Endometrium (tissue), 2 donors: Measurements from ENCODE around the gene IRF2BP2.
"Not testable (repeated sequence)": the region's sequence is repeated elsewhere in the genome, so short reads cannot be mapped to it uniquely, and the experiment has no call there.

Experiments
- FAIRE-seq: peaks from 2 replicates; lab custom pipeline; 2012; peaks lifted over from hg19 to GRCh38; lab: Jason Lieb, UNC
- donor health status: control.
- donor health status: control.

Gene IRF2BP2

DNA sequence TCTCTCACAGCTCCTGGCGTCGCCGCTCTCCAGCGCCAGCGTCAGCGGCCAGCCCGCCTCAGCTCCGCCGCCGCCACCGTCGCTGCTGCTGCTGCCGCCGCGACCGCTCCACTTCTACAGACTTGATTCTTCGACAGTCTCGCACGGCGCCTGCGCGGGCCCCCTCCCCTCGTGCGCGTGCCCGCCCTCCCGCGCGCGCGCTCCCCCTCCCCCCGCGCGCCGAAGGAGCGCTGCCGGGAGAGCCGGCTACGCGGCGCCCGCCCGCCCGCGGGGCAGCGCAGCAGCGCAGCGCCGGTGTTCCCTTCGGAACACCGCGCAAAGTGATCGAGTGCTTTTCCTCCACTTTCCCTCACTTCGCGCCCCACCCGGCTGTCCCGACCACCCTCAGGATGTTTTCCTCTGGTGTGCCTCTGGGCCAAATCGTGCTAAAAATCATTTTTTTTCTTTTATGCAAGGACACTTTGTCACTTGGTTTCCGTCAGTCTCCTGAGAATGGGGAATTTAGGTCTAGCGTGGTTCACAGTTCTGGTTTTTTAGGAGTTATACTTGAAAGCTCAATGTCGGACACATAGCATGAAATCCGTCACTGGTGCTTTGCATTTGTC lies at the start of gene IRF2BP2:
IRF2BP2 (minus strand) TSS at position 118 of the 605 bp plus-strand sequence. CDS start 684 bp downstream, outside the sequence.
- FAIRE-seq = no peak

DNA sequence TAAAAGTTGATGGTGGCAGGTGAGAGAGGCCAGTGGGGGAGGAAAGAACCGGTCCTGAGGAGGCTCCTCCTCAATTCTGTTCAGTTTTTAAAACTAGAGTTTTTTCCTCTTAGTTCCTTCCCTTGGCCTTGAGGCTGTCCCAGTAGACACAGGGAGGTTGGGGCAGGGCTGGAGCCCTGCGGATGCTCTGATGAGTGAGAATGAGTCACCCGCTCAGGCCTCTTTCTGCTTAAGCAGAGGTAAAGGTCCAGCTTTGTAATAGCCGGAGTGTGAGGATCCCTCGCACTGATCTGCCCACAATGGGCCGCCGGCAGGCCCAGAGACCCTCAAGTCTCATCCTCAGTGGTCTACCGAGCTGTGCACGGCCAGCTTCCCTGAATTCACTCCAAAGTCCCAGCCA lies 49.6 kb upstream of the IRF2BP2 start:
- no peak for FAIRE-seq

DNA sequence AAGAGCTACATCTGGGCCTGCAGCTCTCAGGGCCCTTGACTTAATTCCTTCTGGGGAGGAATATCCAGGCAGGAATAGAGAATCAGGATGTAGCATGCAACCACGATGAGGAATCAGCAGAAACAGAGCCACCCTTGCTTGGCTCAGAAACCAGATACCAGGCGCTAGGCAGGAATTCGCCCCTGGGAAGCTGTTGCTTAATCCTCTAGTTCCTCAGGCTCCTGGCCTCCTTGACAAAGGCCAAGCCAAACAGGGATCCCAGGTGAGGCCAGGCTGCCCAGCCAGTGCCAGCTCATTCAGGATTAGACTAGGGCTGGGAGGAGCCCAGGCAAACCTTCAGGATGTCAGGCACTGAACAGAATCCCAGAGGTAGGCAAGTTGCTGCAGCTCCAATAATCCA lies 48.2 kb upstream of the IRF2BP2 start:
- FAIRE-seq = no peak

DNA sequence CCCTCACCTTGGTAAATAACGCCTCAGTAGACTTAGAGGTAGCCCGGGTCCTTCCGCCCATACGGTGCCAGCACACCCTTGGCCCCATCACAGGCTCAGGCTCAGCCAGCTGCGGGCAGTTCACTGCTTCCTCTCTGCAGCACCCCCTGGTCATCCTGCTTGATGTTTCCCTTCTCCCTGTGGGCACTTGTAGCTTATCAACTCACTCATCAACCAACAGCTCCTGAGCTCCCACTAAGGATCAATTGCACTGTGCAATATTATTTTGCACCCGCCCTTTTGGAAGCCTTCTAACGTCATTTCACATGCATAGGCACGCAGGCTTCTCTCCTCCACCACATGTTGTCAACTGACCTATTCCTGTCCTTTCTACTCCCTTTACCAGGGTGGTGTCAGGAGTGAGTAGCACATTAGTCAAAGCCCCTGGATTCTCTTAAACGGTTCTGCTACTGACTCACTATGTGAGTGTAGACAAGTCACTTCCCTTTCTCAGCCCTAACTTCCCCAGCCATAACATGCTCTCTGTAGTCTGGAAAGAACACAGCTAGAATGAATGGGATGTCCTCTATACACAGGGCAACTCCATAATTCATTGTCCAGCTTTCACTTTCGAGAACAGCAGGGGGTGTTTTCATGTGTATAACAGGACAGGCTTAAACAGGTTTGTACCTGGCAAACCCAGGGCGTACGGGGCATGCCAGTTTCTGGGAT lies 47.1 kb upstream of the IRF2BP2 start:
- FAIRE-seq = no peak

DNA sequence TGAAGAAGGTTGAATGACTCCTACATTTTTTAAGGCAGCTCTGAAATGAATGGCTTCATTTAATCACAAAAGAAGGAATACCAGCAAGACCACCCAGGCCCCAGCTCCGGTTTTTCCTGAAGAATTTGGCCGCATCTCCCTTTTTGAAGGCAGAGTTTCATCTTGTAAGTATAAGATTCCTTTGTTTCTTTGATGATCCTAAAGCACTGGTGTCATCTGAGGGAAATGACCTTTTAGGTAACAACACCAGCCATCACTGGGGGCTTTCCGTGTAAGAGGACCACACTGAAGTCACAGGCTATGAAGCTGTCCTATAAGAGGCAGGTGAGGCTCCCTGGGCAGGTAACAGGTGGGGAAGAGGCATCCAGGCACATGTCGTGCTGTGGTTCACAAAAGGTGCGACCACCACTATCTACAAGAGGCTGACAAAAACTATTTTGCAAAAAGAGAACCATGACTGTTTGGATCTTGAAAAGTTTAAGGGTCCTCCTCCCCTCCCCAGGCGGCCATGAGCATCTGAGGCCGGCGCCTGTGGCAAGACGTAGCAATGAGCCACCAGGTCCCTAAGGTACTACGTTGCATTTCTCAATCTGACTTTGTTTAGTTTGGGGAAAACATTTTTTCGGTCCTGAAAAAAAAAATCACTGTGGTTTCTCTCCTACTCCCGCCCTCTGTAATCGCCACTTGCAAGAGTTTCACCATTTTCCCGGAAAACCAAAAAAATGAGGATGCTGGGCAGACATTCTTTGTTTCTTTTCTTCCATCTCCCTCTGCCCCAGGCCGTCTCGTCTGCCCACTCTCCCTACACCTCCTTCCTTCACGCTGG lies 46.3 kb upstream of the IRF2BP2 start:
- FAIRE-seq = no peak

DNA sequence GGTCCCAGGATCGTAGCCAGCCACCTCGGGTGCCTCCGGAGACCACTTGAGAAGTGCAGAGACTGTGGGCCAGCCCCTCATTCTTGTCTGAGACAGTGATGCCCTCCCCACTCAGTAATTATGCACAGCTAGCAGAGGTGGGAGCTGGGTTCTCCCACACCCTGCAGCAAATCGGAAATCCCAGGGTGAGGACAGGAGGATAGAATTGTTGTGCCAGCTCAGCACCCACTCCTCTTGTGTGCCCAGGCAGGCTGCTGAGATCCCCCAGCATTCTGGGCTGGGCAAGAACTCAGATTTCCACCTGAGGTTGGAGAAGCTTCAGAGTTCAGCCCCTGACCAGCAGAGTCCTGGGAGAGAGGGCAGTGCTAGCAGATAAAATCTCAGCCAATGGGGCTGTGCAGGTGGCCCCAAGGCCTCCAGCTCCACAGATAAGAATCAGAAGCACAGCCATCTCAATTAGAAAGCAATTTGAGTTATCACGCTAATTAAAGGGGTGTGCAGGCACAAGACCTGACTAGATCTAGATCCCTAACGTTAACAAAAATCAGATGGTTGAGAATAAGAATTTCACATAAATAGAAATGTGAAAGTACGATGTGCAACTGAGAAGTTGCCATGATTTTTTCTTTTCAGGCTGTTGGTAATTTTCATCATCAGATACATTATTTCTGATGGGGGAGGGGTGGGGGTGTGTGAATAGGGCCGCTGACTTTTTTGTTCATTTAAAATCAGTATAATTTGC lies 45.5 kb upstream of the IRF2BP2 start:
- no peak for FAIRE-seq

DNA sequence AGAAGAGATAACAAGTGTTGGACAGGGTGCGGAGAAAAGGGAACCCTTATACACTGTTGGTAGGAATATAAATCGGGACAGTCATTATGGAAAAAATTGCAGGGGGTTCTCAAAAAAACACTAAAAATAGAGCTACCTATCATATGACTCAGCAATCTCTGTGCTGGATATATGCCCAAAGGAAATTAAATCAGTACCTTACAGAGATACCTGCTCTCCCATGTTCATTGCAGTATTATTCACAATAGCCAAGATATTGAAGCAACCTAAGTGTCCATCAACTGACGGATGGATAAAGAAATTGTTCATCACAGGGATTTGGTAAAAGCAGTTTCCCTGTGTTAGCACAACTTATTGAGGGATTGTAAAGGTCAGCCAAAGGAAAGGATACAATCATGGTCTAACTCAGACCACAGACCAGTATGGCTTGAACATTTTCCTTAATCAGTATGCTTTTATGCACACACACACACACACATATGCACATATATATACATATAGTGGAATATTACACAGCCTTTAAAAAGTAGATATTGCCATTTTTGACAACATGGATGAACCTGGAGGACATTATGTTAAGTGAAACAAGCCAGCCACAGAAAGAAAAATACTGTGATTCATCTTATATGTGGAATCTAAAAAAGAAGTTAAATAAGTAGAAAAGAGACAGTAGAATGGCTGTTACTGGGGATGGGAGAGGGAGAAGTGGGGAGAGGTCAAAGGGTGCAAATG lies 44.2 kb upstream of the IRF2BP2 start:
- no peak for FAIRE-seq

DNA sequence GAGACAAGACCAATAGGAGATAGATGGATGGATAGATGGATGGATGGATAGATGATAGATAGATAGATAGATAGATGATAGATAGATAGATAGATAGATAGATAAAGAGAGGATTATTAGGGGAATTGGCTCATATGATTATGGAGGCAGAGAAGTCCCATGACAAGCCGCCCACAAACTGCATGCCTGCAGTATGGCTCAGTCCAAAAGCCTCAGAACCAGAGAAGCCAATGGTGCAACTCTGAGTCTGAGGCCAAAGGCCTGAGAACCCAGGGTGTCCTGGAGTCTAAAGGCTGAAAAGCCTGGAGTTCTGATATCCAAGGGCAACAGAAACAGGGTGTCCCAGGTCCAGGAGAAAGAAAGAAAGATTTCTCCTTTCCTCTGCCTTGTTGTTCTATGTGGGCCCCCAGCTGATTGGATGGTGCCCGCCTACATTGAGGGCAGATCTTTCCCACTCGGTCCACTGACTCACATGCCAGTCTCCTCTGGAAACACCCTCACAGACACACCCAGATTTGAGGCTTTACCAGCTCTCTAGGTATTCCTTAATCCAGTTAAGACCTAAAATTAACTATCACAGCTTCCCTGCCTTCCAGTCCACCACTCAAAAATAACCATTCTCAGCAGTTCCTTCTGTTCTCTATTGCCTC lies 39.6 kb upstream of the IRF2BP2 start:
- FAIRE-seq = no peak

DNA sequence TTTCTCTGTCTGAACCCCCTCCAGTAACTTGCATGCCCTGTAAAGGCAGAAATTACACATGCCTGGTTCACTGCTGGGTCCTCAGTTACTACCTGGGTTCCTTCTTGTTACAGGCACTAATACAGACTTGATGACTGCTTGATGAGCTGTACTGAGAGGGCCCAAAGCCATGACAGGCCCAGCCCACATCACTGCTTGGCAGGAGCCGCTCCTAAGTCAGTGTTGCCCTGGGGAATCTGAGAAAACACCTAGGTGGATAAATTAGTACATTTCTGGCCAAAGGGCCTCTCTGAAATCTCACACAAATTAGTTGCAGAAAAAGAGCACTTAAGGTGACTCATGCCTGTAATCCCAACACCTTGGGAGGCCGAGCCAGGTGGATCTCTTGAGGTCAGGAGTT lies 37.8 kb upstream of the IRF2BP2 start:
- no peak for FAIRE-seq

DNA sequence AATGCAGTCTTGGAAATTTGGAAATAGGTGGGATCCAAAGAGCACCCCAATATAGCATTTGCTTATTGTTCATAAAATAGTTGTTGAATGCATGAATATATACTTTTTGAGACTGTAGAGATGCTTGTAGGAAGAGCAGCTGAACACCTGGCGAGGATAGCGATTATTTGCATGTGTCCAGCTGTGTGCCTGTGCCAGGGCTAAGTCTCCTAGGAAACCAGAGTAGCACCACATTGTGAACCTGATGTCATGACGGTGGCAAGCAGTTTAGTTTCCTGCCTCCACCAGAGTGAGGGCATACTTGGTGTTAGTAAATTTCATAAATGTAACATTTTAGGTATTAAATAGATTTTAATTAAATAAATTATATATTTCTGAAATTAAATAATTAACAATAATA lies 37.3 kb upstream of the IRF2BP2 start:
- FAIRE-seq = no peak

DNA sequence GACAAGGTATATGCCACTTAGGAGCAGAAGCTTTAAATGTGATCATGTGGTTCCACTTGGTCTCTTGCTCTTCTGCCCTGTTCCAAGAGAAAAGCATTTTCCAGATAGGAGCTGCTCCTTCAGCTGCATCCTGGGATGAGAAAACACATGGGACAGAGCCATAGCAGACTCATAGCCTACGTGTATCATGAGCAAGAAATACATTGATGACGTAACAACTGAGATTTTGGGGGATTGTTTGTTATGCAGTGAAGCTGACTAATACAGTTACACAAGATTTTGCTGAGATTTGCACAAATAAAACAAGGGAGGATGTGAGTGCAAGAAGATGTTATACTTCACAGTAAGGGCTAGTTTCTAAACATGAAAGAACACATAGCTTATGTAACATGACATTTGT lies 36.0 kb upstream of the IRF2BP2 start:
- no peak for FAIRE-seq

DNA sequence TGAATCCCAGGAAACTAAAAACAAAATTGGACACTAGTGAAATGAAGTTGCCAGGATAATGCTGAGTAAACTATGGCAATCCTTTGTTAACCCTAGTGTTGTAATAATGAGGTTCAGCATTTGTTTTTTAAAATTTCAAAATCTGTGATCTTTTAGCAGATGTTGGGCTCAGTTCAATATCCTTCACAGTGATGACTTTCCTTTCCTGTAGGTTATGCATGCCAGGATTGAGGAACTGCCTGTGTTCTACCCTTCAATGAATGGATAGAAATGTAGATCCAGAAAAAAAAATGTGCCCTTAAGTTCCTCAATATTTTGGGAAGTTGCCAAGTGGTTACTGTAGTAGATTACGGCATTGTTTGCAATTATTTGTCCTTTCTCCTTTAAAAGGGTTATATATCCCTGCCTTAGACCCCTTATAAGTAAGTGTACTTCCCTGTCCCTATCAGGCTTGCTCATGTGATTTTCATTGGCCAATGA lies 35.5 kb upstream of the IRF2BP2 start:
- no peak for FAIRE-seq

DNA sequence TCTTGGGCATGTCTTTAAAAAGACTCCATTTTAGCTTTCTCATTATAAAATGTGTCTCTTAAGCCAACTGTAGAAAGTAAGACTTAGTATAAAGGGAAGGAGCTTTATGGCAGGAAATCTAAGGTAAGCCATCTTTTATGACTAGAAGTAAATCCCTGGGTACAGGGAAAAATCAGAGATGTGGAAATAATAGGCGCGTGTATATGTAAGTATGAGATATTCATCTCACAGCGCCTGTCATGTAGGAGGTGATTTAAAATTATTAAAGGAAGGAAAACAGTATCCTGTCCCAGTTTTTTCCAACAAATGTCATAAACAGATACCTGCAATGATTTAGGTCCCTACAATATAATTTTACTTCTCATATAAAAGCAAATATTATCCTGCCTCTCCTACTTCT lies 35.0 kb upstream of the IRF2BP2 start:
- no peak for FAIRE-seq

DNA sequence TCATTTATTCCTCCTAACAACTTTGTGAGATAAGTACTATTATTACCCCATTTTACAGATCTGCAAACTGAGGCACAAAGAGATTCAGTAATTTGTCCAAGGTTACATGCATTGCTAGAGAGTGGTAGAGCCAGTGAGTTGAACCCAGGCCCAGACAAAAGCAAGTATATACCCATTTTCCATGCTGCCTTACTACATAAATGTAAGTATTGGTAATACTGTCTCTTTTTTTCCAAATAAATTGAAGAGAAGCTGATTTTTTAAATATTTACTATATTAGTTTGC lies 33.8 kb upstream of the IRF2BP2 start:
- FAIRE-seq = no peak

DNA sequence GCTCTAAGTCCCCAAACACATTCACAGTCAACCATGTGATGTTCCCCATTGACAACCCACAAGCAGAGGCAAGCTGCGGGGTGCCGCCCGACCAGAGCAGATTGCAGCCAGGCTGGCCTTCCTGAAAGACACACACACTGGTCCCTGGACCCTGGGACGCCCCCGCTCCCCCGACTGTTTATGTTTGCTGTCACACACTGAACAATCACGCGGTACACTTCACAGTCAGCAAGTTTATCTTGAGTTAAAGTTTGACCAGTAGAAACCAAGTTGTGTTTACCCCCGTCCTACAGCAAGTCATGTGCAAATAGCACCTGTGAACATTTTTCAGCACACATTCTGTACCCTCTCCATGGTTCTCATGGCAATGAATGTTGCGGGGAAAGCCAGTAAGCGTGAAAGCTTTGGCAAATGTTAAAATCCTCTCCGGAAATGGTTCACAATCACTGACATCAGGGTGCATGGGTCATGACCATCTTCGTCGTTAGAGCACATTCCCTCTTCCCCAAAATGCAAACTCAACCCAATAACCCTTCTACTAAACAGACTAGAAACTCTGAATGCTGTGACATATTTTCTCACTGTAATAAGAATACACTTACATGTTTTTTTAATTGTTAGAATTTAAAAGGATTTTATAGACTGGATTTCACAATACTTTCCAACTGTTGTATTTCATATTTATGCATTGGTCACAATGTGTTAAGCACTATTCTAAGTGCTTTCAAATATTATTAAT lies 33.3 kb upstream of the IRF2BP2 start:
- FAIRE-seq = no peak

DNA sequence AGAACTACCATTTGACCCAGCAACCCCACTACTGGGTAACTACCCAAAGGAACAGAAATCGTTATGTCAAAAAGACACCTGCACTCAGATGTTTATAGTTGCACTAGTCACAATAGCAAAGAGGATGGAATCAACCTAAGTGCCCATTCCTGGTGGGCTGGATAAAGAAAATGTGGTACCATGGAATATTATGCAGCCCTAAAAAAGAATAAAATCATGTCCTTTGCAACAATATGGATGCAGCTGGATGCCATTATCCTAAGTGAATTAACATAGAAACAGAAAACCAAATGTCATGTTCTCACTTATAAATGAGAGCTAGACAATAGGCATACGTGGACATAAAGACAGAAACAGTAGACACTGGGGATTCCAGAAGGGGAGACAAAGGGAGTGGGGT lies 32.5 kb upstream of the IRF2BP2 start:
- no peak for FAIRE-seq

DNA sequence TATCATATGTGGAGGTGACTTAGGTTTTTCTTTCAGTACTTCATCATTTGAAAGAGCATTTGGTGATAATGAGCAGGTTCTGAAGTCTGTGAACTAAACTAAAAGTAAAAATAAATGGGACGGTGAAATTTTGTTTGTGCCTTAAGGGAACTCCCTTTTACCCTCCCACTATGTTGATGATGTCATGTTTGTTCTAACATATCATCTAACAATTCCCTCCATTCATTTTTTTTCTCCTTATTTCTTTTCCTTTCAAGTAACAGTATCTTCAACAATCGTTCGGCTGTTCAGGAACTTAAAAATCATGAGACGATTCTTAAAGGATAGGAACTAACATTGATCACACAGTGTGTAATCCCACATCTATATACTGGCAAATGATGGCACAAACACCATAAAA lies 30.0 kb upstream of the IRF2BP2 start:
- FAIRE-seq = no peak

DNA sequence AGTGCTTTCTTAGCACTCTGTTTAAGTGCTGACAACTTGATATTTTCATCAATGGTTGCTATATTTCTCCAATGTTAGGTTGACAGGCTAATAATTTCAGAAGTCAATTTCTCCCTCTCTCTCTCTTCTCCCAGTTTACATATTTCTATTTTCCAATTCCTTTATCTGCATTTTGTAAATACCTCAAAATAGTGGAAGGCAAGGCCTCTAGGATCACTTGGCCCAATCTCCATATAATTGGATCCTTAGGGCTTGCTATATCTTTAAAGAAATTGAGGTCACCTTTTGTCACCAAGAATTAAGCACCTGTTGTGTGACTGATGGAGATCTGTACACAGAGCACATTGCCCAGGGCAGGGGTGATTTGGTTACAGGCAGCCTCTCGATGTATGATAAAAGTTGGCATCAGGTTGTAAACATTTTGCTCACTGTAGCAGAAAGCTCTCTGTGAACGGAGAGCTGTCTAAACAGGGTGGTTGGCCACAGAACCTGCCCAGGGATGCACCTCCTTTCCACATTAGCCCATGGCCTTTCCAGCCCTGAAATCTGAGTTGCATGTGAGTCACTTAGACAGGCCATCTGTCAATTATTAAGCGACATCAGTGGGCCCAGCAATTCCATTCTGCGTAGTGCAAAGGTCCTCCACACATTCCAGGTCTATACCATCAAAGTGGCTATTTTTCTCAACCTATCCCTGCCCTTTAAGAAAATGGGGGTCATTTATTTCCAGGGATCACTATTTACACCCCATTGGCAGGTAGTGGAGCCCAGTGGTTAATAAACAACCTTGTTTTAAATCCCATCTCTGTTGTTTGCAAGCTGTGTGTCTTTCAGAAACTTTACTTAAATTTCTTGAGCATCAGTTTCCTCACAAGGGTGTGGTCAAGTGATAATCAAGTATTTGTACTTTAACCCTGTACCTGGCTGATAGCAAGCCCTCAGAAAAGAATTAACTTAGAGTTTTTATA lies 29.1 kb upstream of the IRF2BP2 start:
- FAIRE-seq = no peak

DNA sequence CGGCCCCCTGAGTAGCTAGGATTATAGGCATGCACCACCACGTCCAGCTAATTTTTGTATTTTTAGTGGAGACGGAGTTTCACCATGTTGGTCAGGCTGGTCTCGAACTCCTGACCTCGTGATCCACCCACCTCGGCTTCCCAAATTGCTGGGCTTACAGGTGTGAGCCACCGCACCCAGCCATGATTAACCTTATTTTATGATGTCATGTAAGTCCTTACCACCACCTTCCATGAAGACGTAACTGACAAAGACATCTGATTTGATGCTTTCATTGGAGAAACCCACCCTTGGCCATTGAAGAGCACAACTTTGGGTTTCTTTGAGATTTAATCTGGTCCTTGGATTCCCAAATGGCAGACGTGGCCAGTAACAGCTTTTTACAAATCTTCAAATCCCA lies 24.9 kb upstream of the IRF2BP2 start:
- FAIRE-seq = not testable (repeated sequence)
